Mucosa of stomach (tissue), 1 donor: Measurements from ENCODE around the gene RTL5.

Experiments used
- H3K27me3 ChIP-seq: one replicate; pipeline ENCODE4 v1.7.0; 2013; ENCODE audit warnings: mild to moderate bottlenecking, low read length; ENCODE audit not compliant: control insufficient read depth, insufficient read depth
- H3K36me3 ChIP-seq: one replicate; pipeline ENCODE4 v1.7.0; 2013; ENCODE audit warnings: low read length; ENCODE audit not compliant: control insufficient read depth, insufficient read depth
- H3K4me1 ChIP-seq: one replicate; pipeline ENCODE4 v1.7.0; 2013; ENCODE audit warnings: mild to moderate bottlenecking, low read length; ENCODE audit not compliant: control insufficient read depth, insufficient read depth
- H3K4me3 ChIP-seq: one replicate; pipeline ENCODE4 v1.7.0; 2013; ENCODE audit warnings: low read length
- H3K9ac ChIP-seq: one replicate; pipeline ENCODE4 v1.7.0; 2013; ENCODE audit warnings: mild to moderate bottlenecking, low read length, moderate library complexity
- H3K9me3 ChIP-seq: one replicate; pipeline ENCODE4 v1.7.0; 2013; ENCODE audit warnings: mild to moderate bottlenecking, low read length, moderate library complexity; ENCODE audit not compliant: control insufficient read depth
- donor health status: Pancreatic carcinoma.

Gene RTL5

DNA sequence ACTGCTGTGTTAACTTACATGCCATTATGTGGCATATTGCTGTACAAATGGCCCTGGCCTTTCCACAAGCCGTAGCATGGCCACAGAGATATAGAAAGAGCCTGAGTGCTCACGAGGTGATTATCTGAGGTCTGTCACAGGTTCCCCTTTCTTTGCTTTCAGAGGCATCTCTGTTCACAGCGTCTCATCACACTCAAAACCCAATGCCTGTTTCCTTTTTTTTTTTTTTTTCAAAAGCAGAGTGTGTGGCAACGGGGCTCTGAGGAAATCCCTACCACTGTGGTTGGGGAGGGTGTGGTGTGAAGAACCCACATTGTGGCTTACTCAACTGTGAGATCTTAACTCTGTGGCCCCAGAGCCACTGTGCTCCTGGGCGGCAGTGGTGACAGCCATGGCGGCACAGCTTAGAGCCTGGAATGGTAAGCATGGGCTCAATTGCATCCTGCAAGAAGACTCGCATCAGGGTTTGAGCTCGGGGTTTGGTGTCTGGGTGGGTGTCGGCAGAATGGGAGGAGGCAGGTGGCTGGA is 30.8 kb downstream of the RTL5 start:
- H3K4me1 ChIP-seq = no peaks in the 10 kb centered on the region
- no peaks in the 10 kb centered on the region for H3K27me3 ChIP-seq
- H3K9me3 ChIP-seq = no peaks in the 10 kb centered on the region
- H3K9ac ChIP-seq = no peak overlapping the region
- H3K4me3 ChIP-seq = no peak overlapping the region
- no peaks in the 10 kb centered on the region for H3K36me3 ChIP-seq

DNA sequence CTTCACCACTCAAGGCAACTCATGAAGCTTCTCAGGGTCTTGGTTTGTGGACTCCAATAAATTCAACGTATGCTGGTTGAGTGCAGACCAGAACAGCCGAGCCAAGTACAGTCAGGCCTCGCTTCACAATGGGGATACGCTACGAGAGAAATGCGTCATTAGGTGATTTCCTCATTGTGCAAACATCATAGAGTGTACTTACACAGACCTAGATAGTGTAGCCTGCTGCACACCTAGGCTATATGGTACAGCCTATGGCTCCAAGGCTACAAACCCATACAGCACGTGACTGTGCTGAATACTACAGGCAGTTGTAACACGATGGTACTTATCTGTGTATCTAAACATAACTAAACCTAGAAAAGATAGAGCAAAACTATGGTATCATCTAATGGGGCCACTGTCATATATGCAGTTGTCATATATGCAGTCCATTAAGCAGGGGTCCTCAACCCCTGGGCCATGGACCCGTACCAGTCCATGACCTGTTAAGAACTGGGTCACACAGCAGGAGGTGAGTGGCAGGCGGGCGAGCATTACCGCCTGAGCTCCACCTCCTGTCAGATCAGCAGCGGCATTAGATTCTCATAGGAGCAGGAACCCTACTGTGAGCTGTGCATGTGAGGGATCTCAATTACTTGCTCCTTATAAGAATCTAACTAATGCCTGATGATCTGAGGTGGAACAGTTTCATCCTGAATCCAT is 31.5 kb downstream of the RTL5 start:
- H3K27me3 ChIP-seq = no peaks in the 10 kb centered on the region
- no peak overlapping the region for H3K4me3 ChIP-seq
- no peak overlapping the region for H3K9ac ChIP-seq
- no peaks in the 10 kb centered on the region for H3K4me1 ChIP-seq
- H3K36me3 ChIP-seq = no peaks in the 10 kb centered on the region
- no peaks in the 10 kb centered on the region for H3K9me3 ChIP-seq

DNA sequence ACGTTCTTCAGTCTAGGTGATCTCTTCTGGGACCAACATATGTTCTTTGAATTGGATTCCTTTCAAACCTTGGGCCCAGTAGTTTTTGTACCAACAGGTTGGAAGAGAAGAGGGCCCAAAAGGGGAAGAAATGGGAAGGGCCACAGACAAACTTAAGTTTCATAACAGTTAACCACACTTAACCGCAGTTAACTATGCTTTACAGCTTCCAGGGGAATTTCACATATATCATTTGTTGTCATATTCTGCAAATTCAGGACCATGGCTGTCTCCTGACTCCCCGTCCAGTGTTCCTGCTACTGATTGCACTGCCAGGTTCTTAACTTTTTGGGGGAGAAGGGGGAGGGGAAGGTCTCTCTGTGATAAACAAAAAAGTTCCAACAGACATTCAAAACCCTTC is 34.6 kb downstream of the RTL5 start:
- no peak overlapping the region for H3K4me3 ChIP-seq
- no peaks in the 10 kb centered on the region for H3K27me3 ChIP-seq
- no peak overlapping the region for H3K9ac ChIP-seq
- H3K9me3 ChIP-seq = no peaks in the 10 kb centered on the region
- no peaks in the 10 kb centered on the region for H3K4me1 ChIP-seq
- no peaks in the 10 kb centered on the region for H3K36me3 ChIP-seq

DNA sequence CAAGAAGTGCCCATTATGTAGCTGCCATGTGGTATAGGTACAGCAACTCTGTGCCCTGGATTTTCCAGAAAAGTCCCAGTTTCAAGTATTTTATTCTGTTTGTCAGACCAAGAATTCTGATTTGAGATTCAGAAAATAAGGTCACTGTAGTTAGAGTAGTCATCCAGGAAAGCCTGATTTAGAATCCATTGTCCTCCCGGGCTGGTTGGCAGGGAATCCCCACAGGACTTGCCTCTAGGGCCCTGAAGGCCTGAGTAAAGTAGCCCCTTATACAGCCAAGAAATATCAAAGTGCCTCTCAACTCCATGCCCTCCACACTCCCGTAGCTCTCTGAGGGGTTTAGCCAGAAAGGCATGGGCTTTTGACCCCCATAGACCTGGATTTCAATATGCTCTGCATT is 36.3 kb downstream of the RTL5 start:
- Histone ChIP-seq H3K9ac (no peak overlapping the region), H3K9me3 (no peaks in the 10 kb centered on the region), H3K27me3 (no peaks in the 10 kb centered on the region), H3K4me3 (no peak overlapping the region), H3K36me3 (no peaks in the 10 kb centered on the region), H3K4me1 (no peaks in the 10 kb centered on the region)

DNA sequence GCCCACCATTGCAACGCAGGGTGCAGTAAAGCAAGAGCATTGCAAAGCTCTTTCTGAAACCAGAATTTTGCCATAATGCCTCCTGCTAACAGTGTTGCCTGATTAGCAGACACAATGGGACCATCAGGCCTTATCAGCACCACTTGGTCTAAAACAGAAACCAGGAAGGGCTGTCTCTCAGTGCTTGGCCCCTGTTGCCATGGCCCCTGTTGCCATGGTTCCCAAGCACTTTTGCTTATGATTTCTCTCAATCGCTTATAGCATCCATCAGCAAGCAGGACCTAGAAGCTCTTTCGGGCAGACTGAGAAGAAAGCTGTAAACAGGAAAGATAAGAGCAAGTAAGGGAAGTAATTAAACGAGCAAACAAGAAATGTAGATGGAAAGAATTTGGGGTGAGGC is 36.8 kb downstream of the RTL5 start:
- no peaks in the 10 kb centered on the region for H3K9me3 ChIP-seq
- H3K36me3 ChIP-seq = no peaks in the 10 kb centered on the region
- H3K27me3 ChIP-seq = no peaks in the 10 kb centered on the region
- no peak overlapping the region for H3K9ac ChIP-seq
- no peak overlapping the region for H3K4me3 ChIP-seq
- H3K4me1 ChIP-seq = no peaks in the 10 kb centered on the region

DNA sequence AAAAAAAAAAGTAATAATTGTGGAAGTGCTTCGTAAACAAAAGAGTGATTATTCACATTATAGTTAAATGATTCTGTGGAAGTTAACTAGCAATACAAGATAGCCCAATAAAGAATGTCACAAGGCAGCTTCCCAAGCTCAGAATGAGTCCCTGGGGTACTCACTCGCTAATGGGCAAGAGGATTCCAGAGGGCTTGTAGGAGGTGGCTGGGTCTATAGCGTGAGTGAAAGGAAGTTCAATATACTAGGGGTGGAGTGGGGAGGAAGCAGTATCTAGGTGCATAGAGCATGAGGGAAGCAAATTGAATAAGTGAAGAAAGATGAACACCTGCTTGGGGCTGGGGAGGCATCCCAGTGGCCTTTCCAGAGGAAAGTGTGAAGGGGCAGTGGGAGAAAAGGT is 42.5 kb downstream of the RTL5 start:
- Histone ChIP-seq H3K9me3 (no peaks in the 10 kb centered on the region), H3K27me3 (no peaks in the 10 kb centered on the region), H3K36me3 (no peaks in the 10 kb centered on the region), H3K4me1 (no peaks in the 10 kb centered on the region), H3K4me3 (no peak overlapping the region), H3K9ac (no peak overlapping the region)

DNA sequence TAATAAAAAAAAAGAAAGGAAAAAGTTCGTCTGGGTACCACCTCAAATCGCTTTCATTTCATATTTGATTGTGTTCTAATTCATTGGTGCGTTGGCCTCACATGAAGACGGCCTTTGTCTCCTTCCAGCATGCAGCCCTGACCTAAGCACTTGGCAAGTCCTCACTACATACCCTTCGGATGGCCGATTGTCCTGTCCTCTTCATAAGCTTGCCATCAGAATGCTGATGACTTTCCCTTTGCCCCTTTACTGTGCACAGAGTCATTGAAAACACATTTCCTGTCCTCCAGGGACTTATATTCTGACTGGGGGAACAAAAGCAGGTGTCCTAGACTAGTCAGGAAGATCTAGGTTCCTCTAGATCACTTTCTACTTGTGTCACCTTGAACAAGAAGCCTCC is 43.0 kb downstream of the RTL5 start:
- no peak overlapping the region for H3K9ac ChIP-seq

DNA sequence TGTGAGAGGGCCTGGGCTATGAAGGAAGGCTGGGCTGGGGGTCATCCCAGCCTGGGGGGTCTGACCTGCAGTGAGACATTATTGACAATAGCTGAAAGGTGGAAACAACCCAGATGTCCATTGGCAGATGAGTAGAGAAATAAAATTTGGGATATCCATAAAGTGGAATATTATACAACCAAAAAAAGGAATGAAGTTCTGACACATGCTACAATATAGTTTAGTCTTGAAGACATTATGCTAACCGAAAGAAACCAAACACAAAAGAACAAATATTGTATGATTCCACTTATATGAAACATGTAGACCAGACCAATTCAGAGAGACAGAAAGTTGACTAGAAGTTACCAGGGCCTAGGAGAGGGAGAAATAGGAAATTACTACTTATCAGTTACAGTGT is 44.7 kb downstream of the RTL5 start:
- no peaks in the 10 kb centered on the region for H3K27me3 ChIP-seq
- no peaks in the 10 kb centered on the region for H3K9me3 ChIP-seq
- no peak overlapping the region for H3K4me3 ChIP-seq

More for the DNA sequence above, 43.0 kb downstream of the RTL5 start:
- H3K4me1 ChIP-seq = no peaks in the 10 kb centered on the region
- no peak overlapping the region for H3K4me3 ChIP-seq
- H3K9me3 ChIP-seq = no peaks in the 10 kb centered on the region
- H3K27me3 ChIP-seq = no peaks in the 10 kb centered on the region
- no peaks in the 10 kb centered on the region for H3K36me3 ChIP-seq

DNA sequence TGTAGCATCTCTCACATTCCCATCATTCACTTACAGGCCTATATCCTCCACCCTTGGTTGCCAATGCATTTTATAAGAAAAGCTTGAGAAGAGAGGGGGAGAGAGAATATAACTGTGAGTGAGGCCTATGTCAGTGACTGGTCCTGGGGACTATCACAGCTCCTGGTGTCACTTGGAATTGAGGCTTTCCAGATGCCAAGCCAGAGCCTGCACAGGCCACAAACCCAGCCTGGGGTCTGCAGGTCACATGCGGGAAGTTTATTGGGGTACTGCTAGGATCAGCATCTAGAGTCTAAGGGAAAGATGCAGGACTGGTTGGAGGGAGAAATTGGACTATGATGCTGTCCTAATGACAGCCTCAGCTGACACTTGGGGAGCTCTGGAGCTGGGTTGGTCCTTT is 47.6 kb downstream of the RTL5 start:
- H3K27me3 ChIP-seq = no peaks in the 10 kb centered on the region
- H3K9ac ChIP-seq = no peak overlapping the region
- H3K36me3 ChIP-seq = no peaks in the 10 kb centered on the region
- H3K4me3 ChIP-seq = no peak overlapping the region
- no peaks in the 10 kb centered on the region for H3K9me3 ChIP-seq
- no peaks in the 10 kb centered on the region for H3K4me1 ChIP-seq

More for the DNA sequence above, 44.7 kb downstream of the RTL5 start:
- no peaks in the 10 kb centered on the region for H3K4me1 ChIP-seq
- no peaks in the 10 kb centered on the region for H3K36me3 ChIP-seq
- no peak overlapping the region for H3K9ac ChIP-seq

DNA sequence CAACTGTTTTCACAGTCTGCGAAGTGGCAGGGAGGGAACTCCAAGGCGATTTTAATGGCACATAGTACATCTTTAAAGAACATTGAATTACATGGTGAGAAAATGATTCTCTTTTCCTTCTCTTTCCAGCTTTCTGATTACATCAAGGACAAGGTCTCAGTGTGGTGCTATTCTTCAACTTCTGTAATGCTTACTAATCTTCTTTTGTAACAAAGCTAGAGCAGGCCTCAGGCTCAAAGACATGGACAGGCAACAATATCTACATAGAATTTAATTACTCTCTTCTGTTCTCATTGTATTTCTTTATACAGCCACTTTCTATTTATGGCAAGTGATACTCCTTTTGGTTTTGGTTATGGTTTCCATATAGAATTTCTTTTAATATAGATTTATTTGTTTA is 48.4 kb downstream of the RTL5 start:
- no peak overlapping the region for H3K4me3 ChIP-seq
- H3K9ac ChIP-seq = no peak overlapping the region
- H3K4me1 ChIP-seq = no peaks in the 10 kb centered on the region
- no peaks in the 10 kb centered on the region for H3K27me3 ChIP-seq
- no peaks in the 10 kb centered on the region for H3K9me3 ChIP-seq
- H3K36me3 ChIP-seq = no peaks in the 10 kb centered on the region

DNA sequence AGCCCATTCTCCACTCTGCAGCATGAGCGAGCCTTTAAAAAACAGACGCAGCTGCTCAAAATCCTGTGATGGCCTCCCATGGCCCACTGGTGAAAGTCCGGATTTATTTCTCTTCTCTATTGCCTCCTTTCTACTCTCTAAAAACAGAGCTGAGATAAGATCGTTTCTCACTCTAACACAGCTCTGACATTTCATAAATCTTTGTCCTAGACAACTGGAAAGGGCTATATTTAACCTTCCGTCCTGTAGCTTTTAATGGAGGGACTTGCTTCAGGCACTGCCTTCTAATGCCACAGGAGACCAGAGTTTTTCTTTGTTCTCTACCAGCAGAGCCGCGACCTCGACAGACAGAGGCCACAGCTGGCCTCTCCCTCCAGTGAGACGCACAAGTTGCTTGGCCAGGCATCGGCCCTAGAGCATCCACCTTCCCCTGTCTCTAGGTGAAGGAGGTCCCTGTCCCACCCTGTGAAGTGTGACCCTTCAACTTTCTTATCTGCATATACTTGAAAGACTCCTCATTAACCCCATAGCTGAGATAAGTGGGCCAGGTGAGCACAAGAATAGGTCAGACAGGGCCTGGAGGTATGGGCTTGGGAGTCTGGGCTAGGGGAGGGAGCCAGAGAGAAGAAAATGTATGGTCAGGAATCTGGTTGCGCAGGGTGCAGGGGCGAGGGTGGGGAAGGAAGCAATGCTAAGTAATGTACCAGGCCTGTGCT is 50.0 kb downstream of the RTL5 start:
- no peaks in the 10 kb centered on the region for H3K9me3 ChIP-seq
- H3K9ac ChIP-seq = no peak overlapping the region
- no peaks in the 10 kb centered on the region for H3K36me3 ChIP-seq
- H3K4me1 ChIP-seq = no peaks in the 10 kb centered on the region
- H3K27me3 ChIP-seq = no peaks in the 10 kb centered on the region
- no peak overlapping the region for H3K4me3 ChIP-seq

DNA sequence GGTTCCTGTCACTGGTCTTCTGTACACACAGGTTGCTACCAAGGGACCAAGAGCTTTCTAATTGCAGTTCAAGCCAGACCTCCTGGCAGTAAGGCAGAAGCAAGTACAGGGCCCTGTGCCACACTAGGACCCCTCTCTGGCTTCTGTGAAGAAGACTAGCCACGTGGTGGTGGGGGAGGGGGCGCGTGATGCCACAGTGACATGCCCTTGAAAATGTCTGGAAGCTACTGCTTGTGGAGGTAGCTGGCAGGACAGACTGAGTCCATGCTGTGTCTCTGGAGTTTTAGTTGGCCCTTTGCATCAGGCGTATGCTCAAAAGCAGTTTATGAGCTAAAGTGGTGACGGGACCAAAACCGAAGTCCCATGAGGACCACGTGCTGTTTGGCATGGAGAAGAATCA is 50.9 kb downstream of the RTL5 start:
- Histone ChIP-seq H3K4me1 (no peaks in the 10 kb centered on the region), H3K4me3 (no peak overlapping the region), H3K9me3 (no peaks in the 10 kb centered on the region), H3K27me3 (no peaks in the 10 kb centered on the region), H3K36me3 (no peaks in the 10 kb centered on the region), H3K9ac (no peak overlapping the region)
